ENCODE measurements around the gene PCDHA2. TPM values are rescaled to one million over a fixed set of nuclear protein-coding genes. Genes with fewer than 3 reads are reported as not detected.
A peak's percentile ranks its signal among the peaks of the same experiment; 100 is the strongest.

The PCDHA2 gene
- 0.50 TPM for total RNA-seq
- polyA plus RNA-seq (ENCODE audit: insufficient read depth, low read depth, low replicate concordance): 0.17 TPM
- long read RNA-seq, donor 1, partial matches to known transcripts: 0 of 1 reads
- long read RNA-seq, donor 1, other reads (novel, unspliced or antisense): 0 of 1 reads
- long read RNA-seq, donor 2: 0 reads
- long read RNA-seq, donor 3, full-length matches to known transcripts: 1 of 1 reads
- long read RNA-seq, donor 3, partial matches to known transcripts: 0 of 1 reads
- long read RNA-seq, donor 3, other reads (novel, unspliced or antisense): 0 of 1 reads
- long read RNA-seq, donor 4, partial matches to known transcripts: 0 of 1 reads
- long read RNA-seq, donor 4, other reads (novel, unspliced or antisense): 0 of 1 reads
- long read RNA-seq, donor 5: 0 reads
- long read RNA-seq, donor 6: 0 reads
- long read RNA-seq, donor 7: 0 reads
- long read RNA-seq, donor 8: 0 reads
- long read RNA-seq, donor 9: 0 reads
- long read RNA-seq, donor 10, partial matches to known transcripts: 0 of 1 reads
- long read RNA-seq, donor 10, other reads (novel, unspliced or antisense): 0 of 1 reads

GRCh38 chr5:140794595-140795258, at the start of gene PCDHA2:
PCDHA2 (plus strand) TSS chr5:140794852.
- H3K9me3 ChIP-seq (ENCODE audit: control insufficient read depth in 2 of 3, insufficient read depth in 1 of 3, low read length in 3 of 3): peaks cover 0 to 20% (median 10%) of the 10 kb centered on the region in 3 donors

DNA sequence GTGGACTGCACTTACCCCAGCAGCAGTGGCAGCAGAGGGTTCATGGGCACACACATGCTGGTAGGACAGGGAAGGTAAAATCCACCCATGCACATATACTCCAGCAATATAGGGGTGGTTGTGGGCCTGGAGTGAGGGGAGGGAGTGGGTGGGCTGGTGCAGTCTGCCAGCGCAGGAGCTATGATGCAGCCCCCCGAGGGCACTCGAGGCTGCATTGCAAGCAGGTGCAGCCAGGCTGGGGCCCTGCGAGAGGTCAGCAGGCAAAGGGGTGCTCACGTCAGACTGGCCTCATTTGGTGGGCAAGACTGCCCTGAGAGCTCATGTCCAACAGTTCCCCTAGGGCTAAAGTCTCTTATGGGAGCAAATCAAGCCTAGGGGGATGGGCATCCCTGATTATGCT, 41.1 kb upstream of the PCDHA2 start:
- TF ChIP-seq, protein P1, sequence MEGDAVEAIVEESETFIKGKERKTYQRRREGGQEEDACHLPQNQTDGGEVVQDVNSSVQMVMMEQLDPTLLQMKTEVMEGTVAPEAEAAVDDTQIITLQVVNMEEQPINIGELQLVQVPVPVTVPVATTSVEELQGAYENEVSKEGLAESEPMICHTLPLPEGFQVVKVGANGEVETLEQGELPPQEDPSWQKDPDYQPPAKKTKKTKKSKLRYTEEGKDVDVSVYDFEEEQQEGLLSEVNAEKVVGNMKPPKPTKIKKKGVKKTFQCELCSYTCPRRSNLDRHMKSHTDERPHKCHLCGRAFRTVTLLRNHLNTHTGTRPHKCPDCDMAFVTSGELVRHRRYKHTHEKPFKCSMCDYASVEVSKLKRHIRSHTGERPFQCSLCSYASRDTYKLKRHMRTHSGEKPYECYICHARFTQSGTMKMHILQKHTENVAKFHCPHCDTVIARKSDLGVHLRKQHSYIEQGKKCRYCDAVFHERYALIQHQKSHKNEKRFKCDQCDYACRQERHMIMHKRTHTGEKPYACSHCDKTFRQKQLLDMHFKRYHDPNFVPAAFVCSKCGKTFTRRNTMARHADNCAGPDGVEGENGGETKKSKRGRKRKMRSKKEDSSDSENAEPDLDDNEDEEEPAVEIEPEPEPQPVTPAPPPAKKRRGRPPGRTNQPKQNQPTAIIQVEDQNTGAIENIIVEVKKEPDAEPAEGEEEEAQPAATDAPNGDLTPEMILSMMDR (IDR thresholded peaks at IDR 0.05; ENCODE audit: borderline replicate concordance, extremely low read depth, insufficient read depth): no peak
- Histone ChIP-seq H3K27ac (ENCODE audit: low read depth in 2 of 2, low read length in 2 of 2) (no peak overlapping the region), H3K9ac (ENCODE audit: low read length in 3 of 3) (no peak overlapping the region), H3K4me1 (ENCODE audit: control insufficient read depth in 2 of 3, insufficient read depth in 2 of 3, low read depth in 1 of 3, low read length in 3 of 3) (no peaks in the 10 kb centered on the region), H3K27me3 (ENCODE audit: control insufficient read depth, insufficient read depth, low read length) (no peaks in the 10 kb centered on the region), H3K36me3 (ENCODE audit: control insufficient read depth in 2 of 3, insufficient read depth in 3 of 3, low read length in 3 of 3) (no peaks in the 10 kb centered on the region), H3K4me3 (ENCODE audit: low read length in 3 of 3) (no peak overlapping the region), H3K9me3 (ENCODE audit: control insufficient read depth in 2 of 3, insufficient read depth in 1 of 3, low read length in 3 of 3) (peaks cover 0 to 35% (median 16%) of the 10 kb centered on the region in 3 donors)
- DNase-seq: no peak
- no peak for FAIRE-seq
- intact Hi-C loops (cut with DNase I): no loop called here

More at GRCh38 chr5:140794595-140795258, at the start of gene PCDHA2:
- Histone ChIP-seq H3K4me3 (ENCODE audit: low read length in 3 of 3) (peak within 1 kb of the TSS in 2 of 3 donors; percentile 15 to 29), H3K27ac (ENCODE audit: low read depth in 2 of 2, low read length in 2 of 2) (no peak within 1 kb of the TSS), H3K4me1 (ENCODE audit: control insufficient read depth in 2 of 3, insufficient read depth in 2 of 3, low read depth in 1 of 3, low read length in 3 of 3) (no peaks in the 10 kb centered on the region), H3K9ac (ENCODE audit: low read length in 3 of 3) (no peak within 1 kb of the TSS), H3K36me3 (ENCODE audit: control insufficient read depth in 2 of 3, insufficient read depth in 3 of 3, low read length in 3 of 3) (no peaks in the 10 kb centered on the region), H3K27me3 (ENCODE audit: control insufficient read depth, insufficient read depth, low read length) (no peaks in the 10 kb centered on the region)
- TF ChIP-seq, protein P1 (IDR thresholded peaks at IDR 0.05; ENCODE audit: borderline replicate concordance, extremely low read depth, insufficient read depth): no peak
- intact Hi-C loops (cut with DNase I): no loop called here
- DNase-seq (peak in 1 of 5 donors; percentile 7), FAIRE-seq (no peak)

- Histone ChIP-seq H3K36me3 (ENCODE audit: control insufficient read depth in 2 of 3, insufficient read depth in 3 of 3, low read length in 3 of 3) (no peaks in the 10 kb centered on the region), H3K9ac (ENCODE audit: low read length in 3 of 3) (no peak overlapping the region), H3K27me3 (ENCODE audit: control insufficient read depth, insufficient read depth, low read length) (no peaks in the 10 kb centered on the region), H3K27ac (ENCODE audit: low read depth in 2 of 2, low read length in 2 of 2) (no peak overlapping the region), H3K4me1 (ENCODE audit: control insufficient read depth in 2 of 3, insufficient read depth in 2 of 3, low read depth in 1 of 3, low read length in 3 of 3) (no peaks in the 10 kb centered on the region), H3K4me3 (ENCODE audit: low read length in 3 of 3) (no peak overlapping the region), H3K9me3 (ENCODE audit: control insufficient read depth in 2 of 3, insufficient read depth in 1 of 3, low read length in 3 of 3) (peaks cover 0 to 80% (median 20%) of the 10 kb centered on the region in 3 donors)
- FAIRE-seq: no peak
- no peak for DNase-seq
- intact Hi-C loops (cut with DNase I): no loop called here
- TF ChIP-seq, protein P1 (IDR thresholded peaks at IDR 0.05; ENCODE audit: borderline replicate concordance, extremely low read depth, insufficient read depth): no peak
Observed at GRCh38 chr5:140764177-140764973, 30.3 kb upstream of the PCDHA2 start.

Measured in kidney (tissue), 22 donors.